Choroid plexus epithelial cell (primary cell): ENCODE results near the gene RBSN.

Experiments used
- DNase-seq: peaks from one replicate; pipeline ENCODE4 v3.0.0-alpha.2; 2010; ENCODE audit warnings: low read depth
- H3K4me3 ChIP-seq: 2 replicates; pipeline ENCODE4 v1.5.1; 2011; ENCODE audit warnings: low read depth, mild to moderate bottlenecking, control low read depth, low read length, moderate library complexity
- CTCF ChIP-seq: conservative IDR thresholded peaks from 2 replicates; pipeline ENCODE4 v1.5.1; 2011; ENCODE audit warnings: low read depth, mild to moderate bottlenecking, control low read depth, inconsistent platforms, low read length, moderate library complexity

RBSN gene

GRCh38 chr3:15120986-15121385 is 22.0 kb upstream of the RBSN start:
- DNase-seq = no peak
- no peak overlapping the region for H3K4me3 ChIP-seq
- no peak for TF ChIP-seq CTCF

- no peak for TF ChIP-seq CTCF
- H3K4me3 ChIP-seq = no peak overlapping the region
- no peak for DNase-seq
These were observed 18.1 kb upstream of the RBSN start for GRCh38 chr3:15117011-15117410.

GRCh38 chr3:15116032-15116669 is 17.2 kb upstream of the RBSN start:
- no peak overlapping the region for H3K4me3 ChIP-seq
- DNase-seq = no peak
- no peak for TF ChIP-seq CTCF

- H3K4me3 ChIP-seq = no peak overlapping the region
- no peak for TF ChIP-seq CTCF
- DNase-seq = no peak
These were observed 15.8 kb upstream of the RBSN start for GRCh38 chr3:15114466-15115358.

GRCh38 chr3:15113884-15114283 is 14.9 kb upstream of the RBSN start:
- no peak overlapping the region for H3K4me3 ChIP-seq
- TF ChIP-seq CTCF = no peak
- DNase-seq = no peak

GRCh38 chr3:15113471-15113870 is 14.5 kb upstream of the RBSN start:
- H3K4me3 ChIP-seq = no peak overlapping the region
- no peak for TF ChIP-seq CTCF
- DNase-seq = no peak

GRCh38 chr3:15112011-15112410 is 13.1 kb upstream of the RBSN start:
- H3K4me3 ChIP-seq = no peak overlapping the region
- no peak for DNase-seq
- TF ChIP-seq CTCF = no peak
